ENCODE measurements around the gene SAMD4B.

DNA sequence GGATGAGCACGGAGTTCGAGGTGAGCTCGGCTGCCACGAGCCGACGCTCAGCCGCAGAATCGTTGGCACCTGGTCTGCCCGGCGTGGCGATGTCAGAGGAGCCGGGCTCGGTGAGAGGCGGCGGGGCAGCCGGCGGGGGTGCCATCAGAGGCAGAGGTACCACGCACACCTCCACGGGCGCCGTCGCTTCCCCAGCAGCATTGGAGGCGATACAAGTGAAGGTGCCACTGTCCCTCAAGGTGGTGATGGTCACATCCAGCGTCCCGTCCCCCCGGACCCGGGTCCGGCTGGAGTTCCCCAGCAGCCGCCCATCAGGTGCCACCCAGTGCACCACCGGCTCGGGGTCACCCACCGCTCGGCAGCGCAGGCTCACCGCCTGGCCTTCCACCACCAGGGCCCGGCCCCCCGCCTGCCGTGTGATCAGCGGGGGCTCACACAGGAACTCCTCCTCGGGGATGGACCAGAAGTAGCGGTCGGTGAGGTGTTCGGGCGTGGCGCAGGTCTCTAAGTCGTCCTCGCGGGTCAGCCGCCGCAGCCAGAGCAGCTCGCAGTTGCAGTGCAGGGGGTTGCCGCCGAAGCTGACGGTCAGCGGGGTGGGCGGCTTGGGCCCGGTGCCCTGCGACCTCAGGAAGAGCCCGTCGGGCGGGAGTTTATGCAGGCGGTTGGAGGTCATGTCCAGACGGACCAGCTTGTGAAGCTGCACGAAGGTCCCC is 28.0 kb upstream of the SAMD4B start:
- TF ChIP-seq, protein P1, sequence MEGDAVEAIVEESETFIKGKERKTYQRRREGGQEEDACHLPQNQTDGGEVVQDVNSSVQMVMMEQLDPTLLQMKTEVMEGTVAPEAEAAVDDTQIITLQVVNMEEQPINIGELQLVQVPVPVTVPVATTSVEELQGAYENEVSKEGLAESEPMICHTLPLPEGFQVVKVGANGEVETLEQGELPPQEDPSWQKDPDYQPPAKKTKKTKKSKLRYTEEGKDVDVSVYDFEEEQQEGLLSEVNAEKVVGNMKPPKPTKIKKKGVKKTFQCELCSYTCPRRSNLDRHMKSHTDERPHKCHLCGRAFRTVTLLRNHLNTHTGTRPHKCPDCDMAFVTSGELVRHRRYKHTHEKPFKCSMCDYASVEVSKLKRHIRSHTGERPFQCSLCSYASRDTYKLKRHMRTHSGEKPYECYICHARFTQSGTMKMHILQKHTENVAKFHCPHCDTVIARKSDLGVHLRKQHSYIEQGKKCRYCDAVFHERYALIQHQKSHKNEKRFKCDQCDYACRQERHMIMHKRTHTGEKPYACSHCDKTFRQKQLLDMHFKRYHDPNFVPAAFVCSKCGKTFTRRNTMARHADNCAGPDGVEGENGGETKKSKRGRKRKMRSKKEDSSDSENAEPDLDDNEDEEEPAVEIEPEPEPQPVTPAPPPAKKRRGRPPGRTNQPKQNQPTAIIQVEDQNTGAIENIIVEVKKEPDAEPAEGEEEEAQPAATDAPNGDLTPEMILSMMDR (IDR thresholded peaks at IDR 0.05): no peak
- no peak for TF ChIP-seq POLR2A (IDR thresholded peaks at IDR 0.05)

Measured in thyroid gland (tissue), 4 donors.